ENCODE measurements around the gene EFR3B.
"Not testable (repeated sequence)": the region's sequence is repeated elsewhere in the genome, so short reads cannot be mapped to it uniquely, and the experiment has no call there.

GRCh38 chr2:25011342-25011741 is 30.5 kb upstream of the EFR3B start:
- not testable (repeated sequence) for TF ChIP-seq CTCF (conservative IDR thresholded peaks at IDR 0.05); EZH2 (IDR thresholded peaks at IDR 0.05; ENCODE audit: low read depth)

Measured in PC-9 (cell line).